Naive thymus-derived CD4-positive, alpha-beta T cell (primary cell): ENCODE measurements around the gene CDC42EP4. TPM values are rescaled to one million over a fixed set of nuclear protein-coding genes. Genes with fewer than 3 reads are reported as not detected.

Experiments used
- ATAC-seq: fragments of 150-1000 bp; cut with Tn5 transposase; 2 replicates; pipeline ENCODE4 v1.10.0; 2021; ENCODE audit warnings: mild to moderate bottlenecking, moderate library complexity
- CTCF ChIA-PET: fragments of 350-600 bp; sonication (Branson Sonifier 250); formaldehyde crosslinking; loops from one replicate; lab custom pipeline; 2021; ENCODE audit warnings: antibody characterized with exemption; lab: Charles Lee
- POLR2A ChIA-PET: fragments of 350-600 bp; sonication (Branson Sonifier 250); formaldehyde crosslinking; loops from one replicate; lab custom pipeline; 2021; ENCODE audit warnings: antibody characterized with exemption, inconsistent platforms; lab: Charles Lee
- DNase-seq, 9 donors: peaks; one replicate each; pipeline versions ENCODE4 v3.0.0 to v3.0.0-alpha.2; 2020 to 2022; ENCODE audit warnings: mixed read lengths in 1 of 9
- H3K27ac ChIP-seq: one replicate; pipeline ENCODE4 v1.7.0; 2013; ENCODE audit warnings: mild to moderate bottlenecking, low read depth, low read length, moderate library complexity
- H3K27me3 ChIP-seq, 2 donors: one replicate each; pipeline ENCODE4 v1.7.0; 2013; ENCODE audit warnings: low read length in 2 of 2, mild to moderate bottlenecking in 2 of 2, moderate library complexity in 2 of 2; ENCODE audit not compliant: control insufficient read depth in 2 of 2, insufficient read depth in 2 of 2
- H3K36me3 ChIP-seq, 3 experiments: 1 replicate in 2 of 3; 2 replicates in 1 of 3; pipeline ENCODE4 v1.7.0; 2013; ENCODE audit warnings: low read length in 3 of 3, mild to moderate bottlenecking in 3 of 3, moderate library complexity in 1 of 3; ENCODE audit not compliant: insufficient read depth in 3 of 3, control insufficient read depth in 2 of 3
- H3K4me1 ChIP-seq, 2 donors: one replicate each; pipeline ENCODE4 v1.7.0; 2013; ENCODE audit warnings: low read length in 2 of 2, mild to moderate bottlenecking in 2 of 2, moderate library complexity in 1 of 2; ENCODE audit not compliant: control insufficient read depth in 2 of 2, insufficient read depth in 2 of 2
- H3K4me3 ChIP-seq: 2 replicates; pipeline ENCODE4 v1.7.0; 2013; ENCODE audit warnings: mild to moderate bottlenecking, low read length
- H3K9me3 ChIP-seq, 3 experiments: 1 replicate in 2 of 3; 2 replicates in 1 of 3; pipeline ENCODE4 v1.7.0; 2013; ENCODE audit warnings: low read length in 3 of 3; ENCODE audit not compliant: control insufficient read depth in 2 of 3
- H3K27ac Mint-ChIP-seq, 9 donors: one replicate each; pipeline ENCODE4 v1.8.0; 2020 to 2022; ENCODE audit warnings: mixed read lengths in 9 of 9, mild to moderate bottlenecking in 8 of 9, moderate library complexity in 5 of 9, inconsistent platforms in 2 of 9
- H3K27me3 Mint-ChIP-seq, 5 donors: one replicate each; pipeline ENCODE4 v1.8.0; 2021 to 2022; ENCODE audit warnings: mixed read lengths in 5 of 5, mild to moderate bottlenecking in 1 of 5
- H3K36me3 Mint-ChIP-seq, 5 donors: one replicate each; pipeline ENCODE4 v1.8.0; 2020 to 2022; ENCODE audit warnings: mixed read lengths in 5 of 5, mild to moderate bottlenecking in 3 of 5, inconsistent platforms in 1 of 5
- H3K4me1 Mint-ChIP-seq, 7 donors: one replicate each; pipeline ENCODE4 v1.8.0; 2020 to 2022; ENCODE audit warnings: mixed read lengths in 7 of 7, mild to moderate bottlenecking in 3 of 7, inconsistent platforms in 1 of 7
- H3K4me3 Mint-ChIP-seq, 10 donors: one replicate each; pipeline ENCODE4 v1.8.0; 2020 to 2022; ENCODE audit warnings: mild to moderate bottlenecking in 10 of 10, mixed read lengths in 10 of 10, moderate library complexity in 6 of 10, inconsistent platforms in 2 of 10
- H3K9me3 Mint-ChIP-seq, 11 donors: one replicate each; pipeline ENCODE4 v1.8.0; 2020 to 2022; ENCODE audit warnings: mixed read lengths in 11 of 11, mild to moderate bottlenecking in 4 of 11, inconsistent platforms in 1 of 11, moderate library complexity in 1 of 11
- intact Hi-C, 2 donors: fragments of 100-400 bp; cut with micrococcal nuclease; formaldehyde crosslinking; loops; one replicate each; pipeline ENCODE4 v1.15.1; 2023
- polyA plus RNA-seq, 2 donors: library from polyadenylated mRNA; unstranded; fragments of 300-500 nt; fragmentation: Illumina TruSeq; gene quantifications; one replicate each; pipeline ENCODE4 v1.2.3, GENCODE V29; 2021
- total RNA-seq, 6 experiments: library from RNA in 5 of 6; stranded (reverse) in 5 of 6; gene quantifications; 1 replicate in 5 of 6; 2 replicates in 1 of 6; pipeline ENCODE4 v1.2.3 and lab custom pipeline; 2021 to 2026

Gene CDC42EP4
- total and polyA plus RNA-seq, 7 experiments from 2014 or later, result 0.19 to 15.8 (median 1.5) TPM

DNA sequence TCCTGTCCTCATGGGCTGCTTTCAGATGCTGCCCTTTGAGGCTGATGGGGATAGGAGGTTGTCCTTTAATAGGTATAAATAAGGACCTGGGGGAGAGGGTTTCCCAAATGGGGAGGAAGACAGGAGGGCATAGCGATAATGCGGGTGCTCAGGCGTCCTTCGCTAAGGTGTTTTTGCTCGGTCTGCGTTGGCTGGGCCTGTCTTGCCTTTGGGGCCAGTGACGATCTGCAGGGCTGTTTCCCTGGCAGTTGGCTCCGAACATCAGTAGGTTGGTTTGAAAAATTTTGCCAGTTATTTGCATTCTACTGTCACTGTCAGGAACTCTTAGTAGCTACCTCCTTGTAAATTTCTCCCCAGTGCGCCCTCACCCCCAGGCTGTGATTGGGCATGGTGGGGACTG lies 37.8 kb upstream of the CDC42EP4 start:
- ChIA-PET POLR2A (no interaction called here), CTCF (no interaction called here)
- H3K4me1 Mint-ChIP-seq, result no peaks in the 10 kb centered on the region
- Histone ChIP-seq H3K36me3 (no peaks in the 10 kb centered on the region), H3K4me3 (no peak overlapping the region), H3K9me3 (no peaks in the 10 kb centered on the region), H3K27ac (no peak overlapping the region), H3K4me1 (no peaks in the 10 kb centered on the region), H3K27me3 (no peaks in the 10 kb centered on the region)
- no peaks in the 10 kb centered on the region for H3K27me3 Mint-ChIP-seq
- no peak for DNase-seq
- no peak for ATAC-seq
- peaks cover 0 to 20% (median 6%) of the 10 kb centered on the region in 5 donors for H3K36me3 Mint-ChIP-seq
- H3K27ac Mint-ChIP-seq, result no peak overlapping the region
- peaks cover 0 to 4% (median 0%) of the 10 kb centered on the region in 11 donors for H3K9me3 Mint-ChIP-seq
- H3K4me3 Mint-ChIP-seq, result no peak overlapping the region
- intact Hi-C loops, result no loop called here

- no peaks in the 10 kb centered on the region for H3K4me1 ChIP-seq
These were observed 37.3 kb upstream of the CDC42EP4 start for GRCh38 chr17:73349138-73349537.

GRCh38 chr17:73348829-73349095 lies 37.0 kb upstream of the CDC42EP4 start:
- Mint-ChIP-seq H3K9me3 (peaks cover 0 to 4% (median 0%) of the 10 kb centered on the region in 11 donors), H3K4me3 (no peak overlapping the region), H3K27ac (no peak overlapping the region), H3K36me3 (peaks cover 0 to 15% (median 6%) of the 10 kb centered on the region in 5 donors), H3K27me3 (peaks cover 0 to 3% (median 0%) of the 10 kb centered on the region in 5 donors), H3K4me1 (no peaks in the 10 kb centered on the region)
- ChIA-PET CTCF (no interaction called here), POLR2A (no interaction called here)
- Histone ChIP-seq H3K9me3 (no peaks in the 10 kb centered on the region), H3K27me3 (no peaks in the 10 kb centered on the region), H3K36me3 (no peaks in the 10 kb centered on the region), H3K4me1 (no peaks in the 10 kb centered on the region), H3K27ac (no peak overlapping the region), H3K4me3 (no peak overlapping the region)
- intact Hi-C loops, result no loop called here
- DNase-seq, result no peak
- no peak for ATAC-seq

More at GRCh38 chr17:73349138-73349537, 37.3 kb upstream of the CDC42EP4 start:
- Mint-ChIP-seq H3K36me3 (peaks cover 0 to 15% (median 6%) of the 10 kb centered on the region in 5 donors), H3K4me1 (no peaks in the 10 kb centered on the region), H3K27me3 (peaks cover 0 to under 1% (median 0%) of the 10 kb centered on the region in 5 donors), H3K9me3 (peaks cover 0 to 4% (median 0%) of the 10 kb centered on the region in 11 donors), H3K4me3 (no peak overlapping the region), H3K27ac (no peak overlapping the region)
- Histone ChIP-seq H3K36me3 (no peaks in the 10 kb centered on the region), H3K27me3 (no peaks in the 10 kb centered on the region), H3K9me3 (no peaks in the 10 kb centered on the region), H3K27ac (no peak overlapping the region), H3K4me3 (no peak overlapping the region)
- ChIA-PET POLR2A (no interaction called here), CTCF (no interaction called here)
- no peak for DNase-seq
- ATAC-seq, result no peak
- intact Hi-C loops, result no loop called here

- intact Hi-C loops, result no loop called here
These were observed 36.4 kb upstream of the CDC42EP4 start for GRCh38 chr17:73348018-73348828.

DNA sequence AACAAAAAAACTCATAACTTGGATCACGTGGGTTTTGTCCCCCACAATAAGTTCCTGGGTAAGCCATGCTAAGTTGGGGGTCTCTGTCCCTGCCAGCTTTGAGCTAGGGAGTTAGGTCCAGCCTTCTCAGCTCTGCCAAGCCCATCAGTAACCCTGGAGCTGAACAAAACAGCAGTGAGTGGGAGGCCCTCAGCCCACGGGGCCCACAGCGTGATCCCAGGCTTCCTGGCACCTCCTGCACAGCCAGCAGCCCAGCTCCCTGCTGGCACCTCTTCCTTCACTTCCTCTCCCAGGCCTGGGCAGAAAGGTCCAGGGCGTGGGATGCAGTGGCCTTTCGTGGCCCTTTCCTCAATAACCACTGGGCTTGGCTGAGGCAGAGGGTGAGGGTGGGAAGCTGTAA lies 35.5 kb upstream of the CDC42EP4 start:
- Mint-ChIP-seq H3K36me3 (peaks cover 0 to 15% (median 6%) of the 10 kb centered on the region in 5 donors), H3K27me3 (peaks cover 0 to 3% (median 0%) of the 10 kb centered on the region in 5 donors), H3K4me3 (no peak overlapping the region), H3K27ac (no peak overlapping the region), H3K9me3 (peaks cover 0 to 4% (median 0%) of the 10 kb centered on the region in 11 donors), H3K4me1 (no peaks in the 10 kb centered on the region)
- CTCF ChIA-PET, result no interaction called here
- ATAC-seq, result no peak
- DNase-seq, result no peak
- Histone ChIP-seq H3K4me3 (no peak overlapping the region), H3K4me1 (no peaks in the 10 kb centered on the region), H3K9me3 (no peaks in the 10 kb centered on the region), H3K27me3 (no peaks in the 10 kb centered on the region), H3K36me3 (no peaks in the 10 kb centered on the region), H3K27ac (no peak overlapping the region)
- POLR2A ChIA-PET, result no interaction called here
- intact Hi-C loops, result no loop called here

More at GRCh38 chr17:73348018-73348828, 36.4 kb upstream of the CDC42EP4 start:
- H3K9me3 Mint-ChIP-seq, result peaks cover 0 to 4% (median 0%) of the 10 kb centered on the region in 11 donors
- Histone ChIP-seq H3K36me3 (no peaks in the 10 kb centered on the region), H3K4me1 (no peaks in the 10 kb centered on the region), H3K9me3 (no peaks in the 10 kb centered on the region), H3K27ac (no peak overlapping the region), H3K27me3 (no peaks in the 10 kb centered on the region), H3K4me3 (no peak overlapping the region)
- no peak overlapping the region for H3K27ac Mint-ChIP-seq
- no peaks in the 10 kb centered on the region for H3K4me1 Mint-ChIP-seq
- ChIA-PET CTCF (no interaction called here), POLR2A (no interaction called here)
- no peak for DNase-seq
- peaks cover 0 to 3% (median 0%) of the 10 kb centered on the region in 5 donors for H3K27me3 Mint-ChIP-seq
- no peak for ATAC-seq
- H3K36me3 Mint-ChIP-seq, result peaks cover 0 to 15% (median 6%) of the 10 kb centered on the region in 5 donors
- no peak overlapping the region for H3K4me3 Mint-ChIP-seq

DNA sequence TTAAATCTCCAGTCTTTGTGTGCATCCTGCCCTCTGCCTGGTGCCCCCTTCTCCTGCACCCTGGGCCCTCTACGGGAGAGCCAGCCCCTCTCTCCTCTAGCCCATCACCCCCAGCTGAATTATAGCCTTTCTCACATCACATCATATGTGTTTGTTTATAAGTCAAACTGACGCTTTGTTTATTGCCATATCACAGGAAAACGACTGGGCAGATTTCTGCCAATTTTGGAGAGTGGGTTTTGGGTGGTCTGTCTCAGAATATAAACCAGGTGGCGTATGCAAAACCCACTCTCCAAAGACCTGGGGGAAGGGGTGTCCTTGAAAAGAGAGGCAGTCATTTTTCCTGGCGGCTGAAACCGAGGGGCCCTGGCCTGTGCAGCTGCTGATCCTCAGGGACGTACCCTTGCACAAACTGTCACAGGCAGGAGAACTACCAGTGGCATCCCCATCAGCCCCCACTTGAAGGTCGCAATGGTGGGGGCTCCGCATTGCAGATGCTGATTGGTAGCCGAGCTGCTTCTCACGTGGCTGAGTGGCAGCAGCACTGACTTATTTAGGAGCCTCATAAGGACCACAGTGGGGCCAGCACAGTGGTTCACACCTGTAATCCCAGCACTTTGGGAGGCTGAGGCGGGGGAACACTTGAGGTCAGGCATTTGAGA lies 34.8 kb upstream of the CDC42EP4 start:
- POLR2A ChIA-PET, result no interaction called here
- Mint-ChIP-seq H3K27ac (no peak overlapping the region), H3K27me3 (peaks cover 0 to 3% (median 0%) of the 10 kb centered on the region in 5 donors), H3K4me1 (no peaks in the 10 kb centered on the region), H3K9me3 (peaks cover 0 to 3% (median 0%) of the 10 kb centered on the region in 11 donors), H3K4me3 (no peak overlapping the region), H3K36me3 (peaks cover 0 to 11% (median 3%) of the 10 kb centered on the region in 5 donors)
- no peaks in the 10 kb centered on the region for H3K9me3 ChIP-seq
- H3K27me3 ChIP-seq, result no peaks in the 10 kb centered on the region
- no peaks in the 10 kb centered on the region for H3K4me1 ChIP-seq
- no peak overlapping the region for H3K27ac ChIP-seq
- no peaks in the 10 kb centered on the region for H3K36me3 ChIP-seq
- ATAC-seq (no peak), DNase-seq (no peak)
- no peak overlapping the region for H3K4me3 ChIP-seq
- CTCF ChIA-PET, result no interaction called here
- intact Hi-C loops, result no loop called here
